Measurements from ENCODE around the gene SHH.

SHH gene

GRCh38 chr7:155834486-155835048, 22.3 kb upstream of the SHH start:
- no peak for DNase-seq (ENCODE audit: extremely low read depth, low read depth)
- TF ChIP-seq, protein P1, sequence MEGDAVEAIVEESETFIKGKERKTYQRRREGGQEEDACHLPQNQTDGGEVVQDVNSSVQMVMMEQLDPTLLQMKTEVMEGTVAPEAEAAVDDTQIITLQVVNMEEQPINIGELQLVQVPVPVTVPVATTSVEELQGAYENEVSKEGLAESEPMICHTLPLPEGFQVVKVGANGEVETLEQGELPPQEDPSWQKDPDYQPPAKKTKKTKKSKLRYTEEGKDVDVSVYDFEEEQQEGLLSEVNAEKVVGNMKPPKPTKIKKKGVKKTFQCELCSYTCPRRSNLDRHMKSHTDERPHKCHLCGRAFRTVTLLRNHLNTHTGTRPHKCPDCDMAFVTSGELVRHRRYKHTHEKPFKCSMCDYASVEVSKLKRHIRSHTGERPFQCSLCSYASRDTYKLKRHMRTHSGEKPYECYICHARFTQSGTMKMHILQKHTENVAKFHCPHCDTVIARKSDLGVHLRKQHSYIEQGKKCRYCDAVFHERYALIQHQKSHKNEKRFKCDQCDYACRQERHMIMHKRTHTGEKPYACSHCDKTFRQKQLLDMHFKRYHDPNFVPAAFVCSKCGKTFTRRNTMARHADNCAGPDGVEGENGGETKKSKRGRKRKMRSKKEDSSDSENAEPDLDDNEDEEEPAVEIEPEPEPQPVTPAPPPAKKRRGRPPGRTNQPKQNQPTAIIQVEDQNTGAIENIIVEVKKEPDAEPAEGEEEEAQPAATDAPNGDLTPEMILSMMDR (IDR thresholded peaks at IDR 0.05; ENCODE audit: low read depth, low read length): no peak

- no peak for DNase-seq (ENCODE audit: extremely low read depth, low read depth)
- TF ChIP-seq, protein P1 (IDR thresholded peaks at IDR 0.05; ENCODE audit: low read depth, low read length): no peak
These were observed 21.4 kb upstream of the SHH start for GRCh38 chr7:155833651-155834050.

GRCh38 chr7:155832581-155832981, 20.3 kb upstream of the SHH start:
- DNase-seq (ENCODE audit: extremely low read depth, low read depth): no peak
- TF ChIP-seq, protein P1 (IDR thresholded peaks at IDR 0.05; ENCODE audit: low read depth, low read length): no peak

DNA sequence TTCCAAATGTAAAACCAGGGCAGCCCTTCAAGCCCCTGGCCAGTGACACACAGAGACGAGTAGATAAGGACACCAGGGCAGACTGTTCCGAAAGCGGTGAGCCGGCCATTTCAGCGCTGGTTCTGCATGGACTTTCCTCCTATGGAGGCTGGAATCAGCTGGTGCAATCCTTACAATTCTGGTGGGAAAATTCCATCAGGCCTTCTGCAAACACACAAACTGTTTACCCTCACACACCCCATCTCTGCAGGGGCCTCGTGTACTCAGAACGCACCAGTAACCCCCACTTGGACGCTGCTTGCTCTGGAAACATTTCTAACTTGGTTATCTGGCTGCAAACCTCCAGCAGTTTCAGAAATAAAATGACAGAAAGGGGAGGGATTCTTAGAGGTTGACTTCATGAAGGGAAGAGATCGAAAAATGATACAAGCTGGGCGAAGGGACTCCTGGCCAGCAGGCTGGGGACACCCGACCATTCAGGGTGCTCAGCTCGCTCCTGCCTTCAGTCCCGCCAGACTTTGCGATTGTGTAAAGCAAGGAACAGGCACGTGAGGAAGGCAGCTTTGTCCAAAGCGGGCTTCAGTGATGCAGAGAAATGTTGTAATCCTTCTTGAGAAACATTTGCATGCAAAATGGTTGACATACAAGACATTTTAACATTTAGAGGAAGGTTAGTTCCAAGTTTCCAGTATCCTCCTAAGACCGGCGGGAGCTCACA, 19.7 kb upstream of the SHH start:
- TF ChIP-seq, protein P1 (IDR thresholded peaks at IDR 0.05; ENCODE audit: low read depth, low read length): no peak
- DNase-seq (ENCODE audit: extremely low read depth, low read depth): no peak

DNA sequence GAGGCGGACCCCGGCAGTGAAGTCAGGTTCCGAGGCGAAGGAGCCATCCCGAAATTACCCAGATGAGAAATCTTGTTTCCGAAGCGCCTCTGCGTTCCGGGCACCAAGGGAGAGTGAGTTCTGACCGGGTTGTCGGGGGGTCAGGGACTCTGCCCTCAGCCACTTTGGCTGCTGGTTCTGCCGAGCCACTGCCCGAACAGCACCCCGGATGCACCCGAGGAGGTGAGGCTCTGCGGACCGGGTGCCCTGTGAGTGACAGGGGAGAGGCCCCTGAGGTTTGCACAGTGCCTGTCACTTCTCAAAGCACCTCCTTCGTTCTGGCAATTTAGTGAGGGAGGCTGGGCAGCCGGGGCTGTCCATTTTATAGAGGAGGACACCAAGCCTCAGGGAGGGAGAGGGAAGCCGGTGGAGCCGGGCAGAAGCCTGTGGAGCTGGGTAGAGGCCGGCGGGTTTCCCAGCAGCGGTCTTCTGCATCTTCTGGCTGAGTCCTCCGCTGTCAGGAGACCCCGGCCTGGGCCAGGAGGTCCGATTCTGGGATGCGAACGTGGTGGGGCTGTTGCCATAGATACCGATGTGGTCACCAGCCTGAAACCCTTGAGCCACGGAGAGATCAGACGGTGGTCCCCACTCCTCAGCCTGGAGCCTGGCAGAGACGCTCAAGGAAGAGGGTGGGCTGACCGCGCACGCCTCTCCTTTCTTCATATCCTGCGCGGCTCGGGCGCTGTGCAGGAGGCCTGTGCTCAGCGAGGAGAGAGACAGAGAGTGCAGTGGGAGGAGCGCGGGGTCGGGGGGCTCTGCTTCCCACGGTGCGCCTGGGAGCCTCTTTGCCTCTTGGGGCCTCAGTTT, 18.9 kb upstream of the SHH start:
- TF ChIP-seq, protein P1 (IDR thresholded peaks at IDR 0.05; ENCODE audit: low read depth, low read length): no peak

DNA sequence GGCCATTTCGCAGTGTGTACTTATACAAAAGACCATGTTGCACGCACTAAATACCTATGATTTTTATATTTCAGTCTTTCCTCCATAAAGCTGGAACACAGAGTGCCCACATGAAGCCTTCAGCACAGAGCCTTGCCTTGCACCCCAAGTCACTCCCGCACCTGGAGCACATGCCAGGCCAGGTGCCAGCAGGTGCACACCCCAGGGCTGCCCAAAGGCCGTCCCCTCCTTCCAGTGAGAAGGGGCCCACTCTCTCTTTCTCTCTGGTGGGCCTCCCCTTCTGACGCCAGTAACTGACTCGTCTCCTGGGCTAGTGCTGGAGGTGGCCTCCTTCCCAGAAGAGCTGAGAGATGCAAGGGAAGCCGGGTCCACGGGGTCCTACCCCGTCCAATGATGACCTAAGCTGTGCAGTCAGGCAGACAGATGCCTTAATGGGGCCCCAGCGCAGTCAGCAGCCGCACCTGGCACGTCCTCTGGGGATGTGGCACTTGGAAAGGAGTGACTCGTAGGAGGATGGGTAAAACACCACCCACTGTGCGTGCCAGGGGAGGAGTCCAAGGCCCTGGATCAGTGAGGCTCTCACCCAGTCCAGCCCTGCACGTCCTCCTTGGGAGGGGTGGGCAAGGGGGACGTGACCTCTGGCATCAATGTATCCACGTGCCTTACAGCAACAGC, 17.7 kb upstream of the SHH start:
- no peak for DNase-seq (ENCODE audit: extremely low read depth, low read depth)
- TF ChIP-seq, protein P1 (IDR thresholded peaks at IDR 0.05; ENCODE audit: low read depth, low read length): no peak

More for the DNA sequence above, 18.9 kb upstream of the SHH start:
- DNase-seq (ENCODE audit: extremely low read depth, low read depth): no peak
